Measurements from ENCODE around the gene MYLIP. TPM values are rescaled to one million over a fixed set of nuclear protein-coding genes. Genes with fewer than 3 reads are reported as not detected.

MYLIP gene
- total RNA-seq, 1 donor from 2014 or later = 13.5 TPM

GRCh38 chr6:16086965-16087364, 41.9 kb upstream of the MYLIP start:
- Histone ChIP-seq H3K27ac (replicated peaks) (no peak overlapping the region), H3K4me1 (no peaks in the 10 kb centered on the region), H3K27me3 (ENCODE audit: low read depth) (no peaks in the 10 kb centered on the region), H3K36me3 (no peaks in the 10 kb centered on the region), H3K9me3 (replicated peaks) (no peaks in the 10 kb centered on the region), H3K4me3 (no peak overlapping the region)
- intact Hi-C loops (cut with micrococcal nuclease) = no loop called here
- TF ChIP-seq CTCF (IDR thresholded peaks at IDR 0.05; ENCODE audit: borderline replicate concordance) = no peak
- no peak for DNase-seq

GRCh38 chr6:16087386-16087785, 41.5 kb upstream of the MYLIP start:
- H3K36me3 ChIP-seq = no peaks in the 10 kb centered on the region
- H3K27me3 ChIP-seq (ENCODE audit: low read depth) = no peaks in the 10 kb centered on the region
- no peak overlapping the region for H3K27ac ChIP-seq (replicated peaks)
- intact Hi-C loops (cut with micrococcal nuclease) = no loop called here
- H3K9me3 ChIP-seq (replicated peaks) = no peaks in the 10 kb centered on the region
- no peaks in the 10 kb centered on the region for H3K4me1 ChIP-seq
- no peak for TF ChIP-seq CTCF (IDR thresholded peaks at IDR 0.05; ENCODE audit: borderline replicate concordance)
- H3K4me3 ChIP-seq = no peak overlapping the region
- no peak for DNase-seq

- intact Hi-C loops (cut with micrococcal nuclease) = no loop called here
- Histone ChIP-seq H3K9me3 (replicated peaks) (no peaks in the 10 kb centered on the region), H3K36me3 (no peaks in the 10 kb centered on the region), H3K4me3 (no peak overlapping the region), H3K4me1 (no peaks in the 10 kb centered on the region), H3K27ac (replicated peaks) (no peak overlapping the region), H3K27me3 (ENCODE audit: low read depth) (no peaks in the 10 kb centered on the region)
- TF ChIP-seq CTCF (IDR thresholded peaks at IDR 0.05; ENCODE audit: borderline replicate concordance) = no peak
- DNase-seq = no peak
These were observed 40.5 kb upstream of the MYLIP start for GRCh38 chr6:16088409-16088808.

- Histone ChIP-seq H3K4me1 (no peaks in the 10 kb centered on the region), H3K9me3 (replicated peaks) (no peaks in the 10 kb centered on the region), H3K36me3 (no peaks in the 10 kb centered on the region), H3K27ac (replicated peaks) (no peak overlapping the region), H3K27me3 (ENCODE audit: low read depth) (no peaks in the 10 kb centered on the region), H3K4me3 (no peak overlapping the region)
- TF ChIP-seq CTCF (IDR thresholded peaks at IDR 0.05; ENCODE audit: borderline replicate concordance) = no peak
- no peak for DNase-seq
- intact Hi-C loops (cut with micrococcal nuclease) = no loop called here
These were observed 39.4 kb upstream of the MYLIP start for GRCh38 chr6:16089232-16090062.

GRCh38 chr6:16090452-16090851, 38.4 kb upstream of the MYLIP start:
- intact Hi-C loops (cut with micrococcal nuclease) = no loop called here
- no peak overlapping the region for H3K27ac ChIP-seq (replicated peaks)
- no peaks in the 10 kb centered on the region for H3K4me1 ChIP-seq
- DNase-seq = no peak
- H3K4me3 ChIP-seq = no peak overlapping the region
- no peaks in the 10 kb centered on the region for H3K27me3 ChIP-seq (ENCODE audit: low read depth)
- H3K9me3 ChIP-seq (replicated peaks) = no peaks in the 10 kb centered on the region
- no peaks in the 10 kb centered on the region for H3K36me3 ChIP-seq
- no peak for TF ChIP-seq CTCF (IDR thresholded peaks at IDR 0.05; ENCODE audit: borderline replicate concordance)
